Brain microvascular endothelial cell (primary cell): ENCODE results near the gene ATP6V0A1.
"Not testable (repeated sequence)": the region's sequence is repeated elsewhere in the genome, so short reads cannot be mapped to it uniquely, and the experiment has no call there.

ENCODE experiments used
- DNase-seq: peaks from one replicate; pipeline ENCODE4 v3.0.0-alpha.2; 2020
- H3K27ac ChIP-seq: fragments of 250-450 bp; sonication (Bioruptor Pico); 2 replicates; pipeline ENCODE4 v1.5.1; 2020; ENCODE audit warnings: mild to moderate bottlenecking, moderate library complexity
- H3K27me3 ChIP-seq: fragments of 250-450 bp; sonication (Bioruptor Pico); replicated peaks from 2 replicates; pipeline ENCODE4 v1.5.1; 2020; ENCODE audit warnings: mild to moderate bottlenecking
- H3K36me3 ChIP-seq: fragments of 250-450 bp; sonication (Bioruptor Pico); replicated peaks from 2 replicates; pipeline ENCODE4 v1.5.1; 2020; ENCODE audit warnings: mild to moderate bottlenecking
- H3K4me3 ChIP-seq: 2 replicates; pipeline ENCODE4 v1.5.1; 2011; ENCODE audit warnings: low read depth, mild to moderate bottlenecking, control low read depth, low read length, moderate library complexity
- CTCF ChIP-seq: IDR thresholded peaks from 2 replicates; pipeline ENCODE4 v1.5.1; 2011; ENCODE audit warnings: low read depth, mild to moderate bottlenecking, moderate library complexity, low read length, control low read depth, inconsistent platforms; ENCODE audit errors: missing control alignments
- in situ Hi-C: cut with HindIII; loops from 2 replicates; pipeline ENCODE4 v1.10.0; 2017; ENCODE audit warnings: low sequenced_read_pairs, low pct_ligation_motif_present

The ATP6V0A1 gene

GRCh38 chr17:42475121-42475520 is 16.4 kb downstream of the ATP6V0A1 start:
- Histone ChIP-seq H3K36me3 (peaks cover 43% of the 10 kb centered on the region), H3K4me3 (no peak overlapping the region), H3K27me3 (no peaks in the 10 kb centered on the region), H3K27ac (no peak overlapping the region)
- no peak for TF ChIP-seq CTCF
- DNase-seq: no peak
- in situ Hi-C loops: no loop called here

GRCh38 chr17:42475835-42476234 is 17.2 kb downstream of the ATP6V0A1 start:
- Histone ChIP-seq H3K4me3 (no peak overlapping the region), H3K36me3 (peaks cover 44% of the 10 kb centered on the region), H3K27ac (no peak overlapping the region), H3K27me3 (no peaks in the 10 kb centered on the region)
- no peak for DNase-seq
- in situ Hi-C loops: no loop called here
- no peak for TF ChIP-seq CTCF

- Histone ChIP-seq H3K27me3 (no peaks in the 10 kb centered on the region), H3K4me3 (no peak overlapping the region), H3K36me3 (peaks cover 44% of the 10 kb centered on the region), H3K27ac (no peak overlapping the region)
- TF ChIP-seq CTCF: no peak
- no peak for DNase-seq
- in situ Hi-C loops: no loop called here
Observed at GRCh38 chr17:42476411-42476810, 17.7 kb downstream of the ATP6V0A1 start.

GRCh38 chr17:42477173-42477572 is 18.5 kb downstream of the ATP6V0A1 start:
- Histone ChIP-seq H3K4me3 (no peak overlapping the region), H3K36me3 (peaks cover 48% of the 10 kb centered on the region), H3K27ac (no peak overlapping the region), H3K27me3 (no peaks in the 10 kb centered on the region)
- in situ Hi-C loops: no loop called here
- TF ChIP-seq CTCF: no peak
- no peak for DNase-seq

- H3K27me3 ChIP-seq, in situ Hi-C loops, DNase-seq, H3K27ac ChIP-seq, H3K4me3 ChIP-seq: not testable (repeated sequence)
- peaks cover 49% of the 10 kb centered on the region for H3K36me3 ChIP-seq
Observed at GRCh38 chr17:42477824-42478223, 19.1 kb downstream of the ATP6V0A1 start.

GRCh38 chr17:42484304-42484703 is 25.6 kb downstream of the ATP6V0A1 start:
- H3K4me3 ChIP-seq: no peak overlapping the region
- H3K27ac ChIP-seq: no peak overlapping the region
- H3K27me3 ChIP-seq: no peaks in the 10 kb centered on the region
- DNase-seq: no peak
- H3K36me3 ChIP-seq: peaks cover 67% of the 10 kb centered on the region
- no peak for TF ChIP-seq CTCF
- in situ Hi-C loops: no loop called here

GRCh38 chr17:42485680-42486079 is 27.0 kb downstream of the ATP6V0A1 start:
- no peak for DNase-seq
- Histone ChIP-seq H3K36me3 (peaks cover 61% of the 10 kb centered on the region), H3K4me3 (no peak overlapping the region), H3K27ac (no peak overlapping the region), H3K27me3 (no peaks in the 10 kb centered on the region)
- no peak for TF ChIP-seq CTCF
- in situ Hi-C loops: no loop called here
